Osteoblast (primary cell): Measurements from ENCODE around the gene PSMB5. TPM values are rescaled to one million over a fixed set of nuclear protein-coding genes. Genes with fewer than 3 reads are reported as not detected.

Source experiments
- DNase-seq: peaks from one replicate; pipeline ENCODE4 v3.0.0; 2011; ENCODE audit warnings: low spot score, mixed read lengths; ENCODE audit not compliant: insufficient read length; ENCODE audit errors: missing footprints
- H2AFZ ChIP-seq: 2 replicates; pipeline ENCODE4 v1.6.0; 2011; ENCODE audit warnings: mild to moderate bottlenecking, low read length
- H3K27ac ChIP-seq: 2 replicates; pipeline ENCODE4 v1.5.1; 2011; ENCODE audit warnings: mild to moderate bottlenecking, low read depth, low read length, moderate library complexity
- H3K27me3 ChIP-seq: 2 replicates; pipeline ENCODE4 v1.6.0; 2012; ENCODE audit warnings: mild to moderate bottlenecking, control low read depth, inconsistent platforms, low read length, moderate library complexity; ENCODE audit not compliant: insufficient read depth
- H3K36me3 ChIP-seq: 2 replicates; pipeline ENCODE4 v1.5.1; 2011; ENCODE audit warnings: mild to moderate bottlenecking, low read length, control low read depth, moderate library complexity; ENCODE audit not compliant: insufficient read depth
- H3K4me1 ChIP-seq: 2 replicates; pipeline ENCODE4 v1.5.1; 2011; ENCODE audit warnings: mild to moderate bottlenecking, low read length, control low read depth, moderate library complexity; ENCODE audit not compliant: insufficient read depth
- H3K4me2 ChIP-seq: 2 replicates; pipeline ENCODE4 v1.6.0; 2011; ENCODE audit warnings: mild to moderate bottlenecking, low read length; ENCODE audit not compliant: insufficient read depth
- H3K4me3 ChIP-seq: fragments of 200-600 bp; sonication (generic); 3 replicates; pipeline ENCODE4 v1.5.1; 2012; ENCODE audit warnings: mild to moderate bottlenecking, low read length, inconsistent platforms; ENCODE audit not compliant: insufficient read depth
- H3K79me2 ChIP-seq: 2 replicates; pipeline ENCODE4 v1.6.0; 2012; ENCODE audit warnings: mild to moderate bottlenecking, low read length, control low read depth, inconsistent platforms; ENCODE audit not compliant: insufficient read depth
- H3K9me3 ChIP-seq: 2 replicates; pipeline ENCODE4 v1.5.1; 2011; ENCODE audit warnings: low read depth, low read length, control low read depth
- H4K20me1 ChIP-seq: 2 replicates; pipeline ENCODE4 v1.6.0; 2012; ENCODE audit warnings: mild to moderate bottlenecking, low read length, control low read depth; ENCODE audit not compliant: insufficient read depth
- total RNA-seq: library from RNA; depleted of rRNA; stranded (reverse); fragments of >200 nt; gene quantifications from 2 replicates; pipeline ENCODE4 v1.2.3, GENCODE V29; 2012
- TF ChIP-seq, protein P1 (sequence below): IDR thresholded peaks from 2 replicates; pipeline ENCODE4 v1.5.1; 2011; ENCODE audit warnings: mild to moderate bottlenecking, low read depth, low read length, moderate library complexity; ENCODE audit errors: extremely low read depth

Gene PSMB5
- total RNA-seq, 1 donor = 162 TPM

DNA sequence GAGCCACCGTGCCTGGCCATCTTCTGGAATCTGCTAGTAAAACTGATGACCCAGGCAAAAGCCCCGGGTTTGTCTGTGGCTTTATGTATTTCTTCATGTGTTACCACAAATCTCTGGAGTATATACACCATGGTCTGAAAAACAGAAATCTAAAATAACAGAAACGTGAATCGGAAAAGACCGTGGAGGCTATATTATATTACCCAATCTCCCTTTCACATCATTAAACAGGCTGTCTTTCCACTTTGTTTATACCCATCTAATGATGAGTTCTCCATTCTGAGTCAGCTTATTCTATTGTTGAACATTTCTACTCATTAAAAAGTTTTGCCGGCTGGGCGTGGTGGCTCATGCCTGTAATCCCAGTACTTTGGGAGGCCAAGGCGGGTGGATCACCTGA lies 42.8 kb downstream of the PSMB5 start:
- no peaks in the 10 kb centered on the region for H3K36me3 ChIP-seq
- no peaks in the 10 kb centered on the region for H3K9me3 ChIP-seq
- no peaks in the 10 kb centered on the region for H3K79me2 ChIP-seq
- no peak overlapping the region for H2AFZ ChIP-seq
- TF ChIP-seq, protein P1, sequence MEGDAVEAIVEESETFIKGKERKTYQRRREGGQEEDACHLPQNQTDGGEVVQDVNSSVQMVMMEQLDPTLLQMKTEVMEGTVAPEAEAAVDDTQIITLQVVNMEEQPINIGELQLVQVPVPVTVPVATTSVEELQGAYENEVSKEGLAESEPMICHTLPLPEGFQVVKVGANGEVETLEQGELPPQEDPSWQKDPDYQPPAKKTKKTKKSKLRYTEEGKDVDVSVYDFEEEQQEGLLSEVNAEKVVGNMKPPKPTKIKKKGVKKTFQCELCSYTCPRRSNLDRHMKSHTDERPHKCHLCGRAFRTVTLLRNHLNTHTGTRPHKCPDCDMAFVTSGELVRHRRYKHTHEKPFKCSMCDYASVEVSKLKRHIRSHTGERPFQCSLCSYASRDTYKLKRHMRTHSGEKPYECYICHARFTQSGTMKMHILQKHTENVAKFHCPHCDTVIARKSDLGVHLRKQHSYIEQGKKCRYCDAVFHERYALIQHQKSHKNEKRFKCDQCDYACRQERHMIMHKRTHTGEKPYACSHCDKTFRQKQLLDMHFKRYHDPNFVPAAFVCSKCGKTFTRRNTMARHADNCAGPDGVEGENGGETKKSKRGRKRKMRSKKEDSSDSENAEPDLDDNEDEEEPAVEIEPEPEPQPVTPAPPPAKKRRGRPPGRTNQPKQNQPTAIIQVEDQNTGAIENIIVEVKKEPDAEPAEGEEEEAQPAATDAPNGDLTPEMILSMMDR = no peak
- peaks cover 6% of the 10 kb centered on the region for H3K4me1 ChIP-seq
- H3K4me2 ChIP-seq = no peak overlapping the region
- no peaks in the 10 kb centered on the region for H3K27me3 ChIP-seq
- no peaks in the 10 kb centered on the region for H4K20me1 ChIP-seq
- DNase-seq = peak; percentile 82
- no peak overlapping the region for H3K27ac ChIP-seq
- no peak overlapping the region for H3K4me3 ChIP-seq

DNA sequence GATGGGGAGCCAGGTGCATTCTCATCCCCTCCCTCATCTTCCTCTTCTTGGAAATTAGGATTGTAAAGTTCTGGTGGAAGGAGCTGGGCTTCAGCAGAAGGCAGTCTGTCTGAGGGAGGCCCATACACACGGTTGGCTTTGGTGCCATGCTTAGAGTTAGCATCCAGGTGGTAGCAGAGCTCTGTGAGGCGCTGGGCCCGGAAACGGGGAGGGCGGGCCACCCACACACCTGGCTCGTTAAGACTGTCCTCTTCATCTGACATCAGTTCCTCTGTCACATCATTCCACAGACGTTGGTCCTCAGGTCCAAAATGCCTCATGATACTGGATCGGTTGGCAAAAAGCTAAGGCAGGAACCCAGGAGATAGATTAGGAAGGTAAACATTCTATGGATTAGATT lies 47.4 kb downstream of the PSMB5 start:
- no peaks in the 10 kb centered on the region for H3K36me3 ChIP-seq
- peaks cover 5% of the 10 kb centered on the region for H3K4me1 ChIP-seq
- H3K4me2 ChIP-seq = no peak overlapping the region
- H3K79me2 ChIP-seq = peaks cover 8% of the 10 kb centered on the region
- no peaks in the 10 kb centered on the region for H3K27me3 ChIP-seq
- H4K20me1 ChIP-seq = no peaks in the 10 kb centered on the region
- no peaks in the 10 kb centered on the region for H3K9me3 ChIP-seq
- no peak overlapping the region for H2AFZ ChIP-seq
- H3K27ac ChIP-seq = no peak overlapping the region
- no peak for DNase-seq
- H3K4me3 ChIP-seq = no peak overlapping the region
- TF ChIP-seq, protein P1 = no peak

DNA sequence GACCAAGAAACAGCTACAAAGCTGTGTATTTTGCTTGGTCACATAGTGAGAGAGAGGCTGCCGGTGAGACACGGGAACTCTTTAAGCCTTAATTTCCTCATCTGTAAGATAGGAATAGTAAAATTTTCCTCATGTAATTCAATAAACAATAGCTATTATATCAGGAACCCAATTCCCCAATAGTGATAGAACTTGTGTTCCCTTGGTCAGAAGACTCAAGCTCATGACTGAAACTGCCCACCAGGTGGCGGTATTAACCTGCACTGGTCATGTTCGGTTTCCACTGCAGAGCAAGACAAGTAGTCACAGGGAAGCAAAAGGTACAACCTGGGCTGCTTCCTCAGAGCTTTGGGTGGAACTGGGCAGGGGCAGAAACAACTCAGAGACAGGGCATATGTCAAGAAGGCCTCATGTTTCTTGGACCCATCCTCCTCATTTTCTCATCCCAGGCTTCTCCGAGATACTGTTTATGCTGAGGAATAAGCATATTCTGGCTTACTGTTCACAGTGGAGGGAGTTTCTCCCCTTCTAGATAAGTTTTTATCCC lies 48.1 kb downstream of the PSMB5 start:
- Histone ChIP-seq H3K4me1 (peaks cover 5% of the 10 kb centered on the region), H3K27me3 (no peaks in the 10 kb centered on the region), H3K79me2 (peaks cover 15% of the 10 kb centered on the region), H3K27ac (no peak overlapping the region), H3K4me3 (no peak overlapping the region), H3K4me2 (no peak overlapping the region), H3K36me3 (no peaks in the 10 kb centered on the region), H4K20me1 (no peaks in the 10 kb centered on the region), H3K9me3 (no peaks in the 10 kb centered on the region), H2AFZ (no peak overlapping the region)
- peak; percentile 84 for DNase-seq
- TF ChIP-seq, protein P1 = peak; percentile 92

GRCh38 chr14:22985894-22986507 lies 48.7 kb downstream of the PSMB5 start:
- no peaks in the 10 kb centered on the region for H4K20me1 ChIP-seq
- TF ChIP-seq, protein P1 = no peak
- H3K79me2 ChIP-seq = peaks cover 21% of the 10 kb centered on the region
- H3K4me1 ChIP-seq = peaks cover 5% of the 10 kb centered on the region
- H3K9me3 ChIP-seq = no peaks in the 10 kb centered on the region
- H3K27ac ChIP-seq = no peak overlapping the region
- H2AFZ ChIP-seq = no peak overlapping the region
- H3K4me3 ChIP-seq = no peak overlapping the region
- H3K27me3 ChIP-seq = no peaks in the 10 kb centered on the region
- no peak for DNase-seq
- no peak overlapping the region for H3K4me2 ChIP-seq
- H3K36me3 ChIP-seq = no peaks in the 10 kb centered on the region
